NOMO-1 treated with dmso at 0.1 percent for 144 hours (cell line): ENCODE measurements around the gene TTYH3.
A peak's percentile ranks its signal among the peaks of the same experiment; 100 is the strongest.

ENCODE experiments used
- DNase-seq: peaks from one replicate; lab custom pipeline; 2025; ENCODE audit not compliant: unreplicated experiment; lab: John Stamatoyannopoulos, UW

Gene TTYH3

DNA sequence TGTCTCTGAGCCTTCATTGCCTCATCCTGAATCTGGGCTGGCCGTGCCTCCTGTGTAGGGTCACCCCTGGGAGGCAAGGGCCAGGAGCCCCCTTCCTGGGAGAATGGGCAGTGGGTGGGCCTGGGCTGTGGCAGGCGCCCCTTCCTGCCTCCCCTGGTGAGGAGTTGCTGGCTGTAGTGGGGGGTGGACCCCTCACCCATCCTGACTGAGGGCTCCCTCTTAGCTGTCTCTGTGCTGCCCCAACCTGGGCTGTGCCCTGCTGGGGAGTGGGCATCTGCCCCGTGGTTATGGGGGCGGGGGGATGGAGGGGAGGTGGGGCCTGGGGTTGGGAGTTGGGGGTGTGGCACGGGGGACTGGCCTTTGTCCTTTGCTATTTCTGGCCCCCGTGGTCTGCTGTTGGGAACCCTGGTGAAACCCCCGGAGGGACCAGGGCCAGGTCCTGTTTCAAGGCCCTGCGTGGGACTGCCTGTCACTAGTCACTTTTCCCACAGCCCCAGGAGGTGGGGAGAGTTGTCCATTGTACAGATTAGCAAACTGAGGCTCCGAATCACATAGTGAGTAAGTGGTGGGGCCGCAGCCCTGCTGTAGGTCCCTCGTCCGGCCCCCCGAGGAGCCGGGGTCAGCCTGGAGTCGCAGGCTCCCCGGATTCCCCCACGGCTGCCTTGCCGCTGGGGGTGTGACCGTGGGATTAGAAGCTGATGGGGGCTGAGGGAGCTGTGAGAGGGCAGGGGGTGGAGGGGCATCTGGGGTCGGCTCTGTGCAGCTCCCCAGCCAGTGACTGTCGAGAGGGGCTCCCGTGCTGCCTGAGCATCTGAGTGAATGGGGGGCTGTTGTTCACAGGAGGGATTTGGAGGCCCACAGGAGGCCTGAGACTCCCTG is 2.7 kb downstream of the TTYH3 start:
- no peak for DNase-seq

GRCh38 chr7:2635148-2635668 is 3.4 kb downstream of the TTYH3 start:
- DNase-seq, result no peak

DNA sequence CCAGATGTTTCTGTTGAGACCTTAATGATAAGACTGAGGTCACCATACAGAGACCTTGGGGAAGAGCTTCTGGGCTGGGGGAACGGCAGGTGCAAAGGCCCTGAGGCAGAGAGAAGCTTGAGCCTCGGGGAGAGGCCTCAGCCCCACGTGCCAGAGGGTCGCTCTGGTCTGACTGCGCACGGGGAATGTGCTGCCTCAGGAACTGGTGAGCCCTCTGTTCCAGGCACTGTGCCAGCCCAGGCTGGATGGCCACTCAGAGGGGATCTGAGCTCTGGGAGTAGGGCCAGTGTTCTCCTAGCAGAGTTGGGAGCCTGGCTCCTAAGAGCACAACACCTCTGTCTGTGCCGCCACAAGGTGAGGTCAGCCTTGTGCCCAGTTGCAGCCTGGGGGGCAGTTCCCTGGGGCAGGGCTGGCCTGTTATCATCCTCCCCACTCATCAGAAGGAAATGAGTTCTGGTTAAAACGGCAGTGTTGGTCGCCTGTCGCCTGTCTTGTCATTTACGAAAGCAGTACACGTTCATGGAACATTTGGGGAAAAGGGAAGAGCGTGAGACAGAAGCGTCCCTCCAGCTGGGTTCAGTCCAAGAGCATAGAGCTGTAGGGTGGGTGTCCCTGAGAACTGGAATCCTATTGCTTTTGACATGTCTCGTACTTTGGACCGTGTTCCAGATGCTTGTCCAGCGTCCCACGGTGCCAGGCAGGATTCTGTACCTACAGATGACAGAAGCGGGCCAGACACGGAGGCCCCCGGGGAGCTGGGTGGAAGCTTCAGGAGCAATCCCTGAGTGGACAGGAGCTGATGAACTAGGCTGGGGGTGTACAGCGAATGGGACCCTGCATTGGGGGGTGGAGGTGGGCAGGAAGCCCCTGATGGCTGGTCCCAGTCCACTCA is 4.3 kb downstream of the TTYH3 start:
- no peak for DNase-seq

DNA sequence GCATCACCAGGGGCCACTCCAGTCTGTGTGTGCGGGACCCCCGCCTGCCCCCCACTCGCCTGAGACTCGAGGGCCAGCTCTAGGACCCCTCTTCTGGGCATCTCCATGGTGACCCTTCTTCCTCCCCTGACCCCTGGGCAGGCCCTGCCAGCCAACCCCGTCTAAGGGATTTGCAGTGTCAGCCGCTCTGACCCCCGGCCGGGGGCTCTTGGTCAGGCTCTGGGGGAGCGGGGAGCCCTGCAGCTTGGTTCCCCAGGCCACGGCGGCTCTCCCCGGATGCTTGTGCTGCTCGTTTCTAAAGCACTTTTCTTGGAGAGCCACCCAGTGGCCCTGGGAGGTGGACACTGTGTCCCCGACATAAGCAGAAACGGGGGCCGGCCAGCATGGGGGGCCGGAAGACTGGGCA is 5.3 kb downstream of the TTYH3 start:
- no peak for DNase-seq

GRCh38 chr7:2637505-2638223 is 5.9 kb downstream of the TTYH3 start:
- peak; percentile 71 for DNase-seq

DNA sequence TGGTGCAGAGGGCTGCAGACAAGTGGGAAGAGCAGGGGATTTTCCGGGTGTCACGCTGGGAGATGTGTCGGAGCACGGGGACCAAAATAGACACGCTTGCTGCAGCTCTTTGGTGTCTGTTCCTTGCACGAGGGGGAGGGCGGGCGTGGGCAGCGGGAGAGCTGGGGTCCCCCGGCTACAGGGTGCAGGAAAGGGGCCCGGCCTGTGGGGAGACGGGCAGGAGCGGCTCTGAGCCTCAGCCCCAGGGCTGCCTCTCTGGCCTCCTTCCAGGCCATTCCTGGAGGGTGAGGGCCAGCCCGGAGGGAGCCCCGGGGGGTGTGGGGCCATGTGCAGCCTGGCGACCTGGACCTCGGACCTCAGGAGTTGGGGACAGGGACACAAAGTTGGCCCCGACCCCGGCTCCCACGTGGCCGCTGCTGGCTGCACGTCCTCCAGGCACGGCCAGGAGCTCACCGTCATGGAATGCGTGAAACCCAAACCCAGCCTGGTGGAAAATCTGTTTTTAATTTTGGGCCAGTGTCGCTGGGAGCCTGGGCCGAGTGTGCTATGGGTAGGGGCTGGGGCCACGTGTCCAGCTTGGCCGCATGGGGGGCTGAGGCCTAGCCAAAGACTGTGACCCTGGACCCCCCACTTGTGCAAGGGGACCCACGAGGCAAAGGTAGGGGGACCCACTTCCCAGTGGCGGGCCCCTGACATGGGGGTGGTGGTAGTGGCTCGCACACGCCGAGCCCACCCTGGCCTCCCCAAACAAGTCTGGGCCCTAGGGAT is 6.6 kb downstream of the TTYH3 start:
- DNase-seq, result no peak

- no peak for DNase-seq
Observed at GRCh38 chr7:2639181-2639681, 7.4 kb downstream of the TTYH3 start.

DNA sequence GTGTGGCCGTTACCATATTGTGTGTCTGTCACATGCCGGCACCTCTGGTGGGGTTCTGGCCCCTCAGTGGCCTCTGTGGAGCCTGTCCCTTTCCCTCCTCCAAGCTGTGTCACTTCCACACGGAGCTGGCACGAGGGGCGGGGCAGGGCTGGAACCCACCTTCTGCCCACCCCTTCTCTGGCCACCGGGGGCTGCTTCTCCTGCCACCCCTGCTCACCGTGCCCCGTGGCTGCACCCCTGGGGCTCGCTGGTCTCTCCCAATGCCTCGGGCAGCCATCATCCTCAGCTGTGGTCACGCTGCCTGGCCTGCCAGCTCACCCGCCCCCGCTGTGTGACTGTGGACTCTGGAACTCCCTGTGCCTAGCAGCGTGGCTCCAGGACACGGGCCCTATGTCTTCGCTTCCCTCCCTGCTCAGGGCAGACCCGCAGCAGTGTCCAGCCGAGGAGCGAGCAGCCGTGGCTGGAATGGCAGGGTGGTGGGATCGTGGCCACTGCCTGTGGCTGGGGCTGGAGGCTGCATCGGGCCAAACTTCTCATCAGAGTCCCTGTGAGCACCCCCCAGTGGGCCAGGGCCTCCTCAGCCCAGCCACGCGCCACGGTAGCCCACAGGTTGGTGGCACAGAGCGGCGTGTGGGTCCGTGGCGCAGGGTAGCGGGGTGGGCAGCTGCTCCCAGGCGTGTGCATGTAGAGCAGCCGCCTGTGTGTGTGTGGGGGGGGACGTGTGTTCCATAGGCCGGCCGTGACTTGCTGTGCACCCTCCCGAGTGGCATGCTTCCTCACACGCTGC is 8.1 kb downstream of the TTYH3 start:
- no peak for DNase-seq

- no peak for DNase-seq
Observed at GRCh38 chr7:2640482-2640830, 8.7 kb downstream of the TTYH3 start.

- DNase-seq, result no peak
Observed at GRCh38 chr7:2640846-2641316, 9.1 kb downstream of the TTYH3 start.

DNA sequence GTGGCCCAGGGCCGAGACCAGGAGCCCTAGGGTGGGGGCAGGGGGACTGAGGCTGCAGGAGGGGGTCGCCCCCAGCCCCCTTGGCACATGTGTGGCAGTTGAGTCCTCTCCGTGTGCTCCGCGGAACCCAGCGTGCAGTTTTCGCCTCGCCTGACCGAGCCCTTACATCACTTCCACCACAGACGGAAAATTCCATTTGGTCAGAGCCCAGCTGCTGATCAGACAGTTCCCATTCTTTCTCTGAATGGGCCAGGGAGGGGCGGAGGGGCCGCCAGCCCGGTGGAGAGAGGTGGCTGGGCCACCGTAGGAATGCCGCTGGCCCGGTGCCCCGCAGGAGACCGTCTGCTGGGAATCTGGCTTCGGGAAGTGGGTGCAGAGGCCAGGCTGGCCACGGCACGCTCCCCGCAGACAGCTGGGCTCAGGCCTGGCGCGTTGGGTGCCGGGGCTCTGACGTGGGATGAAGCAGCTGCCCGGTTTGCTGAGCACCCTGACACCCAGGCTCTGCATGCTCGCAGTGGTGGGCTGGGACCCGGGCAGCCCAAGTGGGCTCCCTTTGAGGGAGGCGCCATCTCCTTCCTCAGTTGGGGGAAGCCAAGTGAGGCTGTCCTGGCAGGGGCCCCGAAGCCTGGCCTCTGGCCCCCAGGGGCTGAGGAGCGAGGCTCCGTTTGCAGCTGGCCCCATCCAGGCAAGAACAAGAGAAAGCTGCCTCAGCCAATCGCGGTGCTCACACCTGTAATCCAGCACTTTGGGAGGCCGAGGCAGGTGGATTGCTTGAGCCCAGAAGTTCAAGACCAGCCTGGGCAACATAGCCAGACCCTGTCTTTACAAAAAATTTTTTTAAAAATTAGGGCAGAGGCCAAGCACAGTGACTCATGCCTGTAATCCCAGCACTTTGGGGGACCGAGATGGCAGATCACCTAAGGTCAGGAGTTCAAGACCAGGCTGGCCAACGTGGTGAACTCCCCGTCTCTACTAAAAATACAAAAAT is 9.9 kb downstream of the TTYH3 start:
- DNase-seq, result peak; percentile 42

- no peak for DNase-seq
Observed at GRCh38 chr7:2643386-2644219, 11.8 kb downstream of the TTYH3 start.

DNA sequence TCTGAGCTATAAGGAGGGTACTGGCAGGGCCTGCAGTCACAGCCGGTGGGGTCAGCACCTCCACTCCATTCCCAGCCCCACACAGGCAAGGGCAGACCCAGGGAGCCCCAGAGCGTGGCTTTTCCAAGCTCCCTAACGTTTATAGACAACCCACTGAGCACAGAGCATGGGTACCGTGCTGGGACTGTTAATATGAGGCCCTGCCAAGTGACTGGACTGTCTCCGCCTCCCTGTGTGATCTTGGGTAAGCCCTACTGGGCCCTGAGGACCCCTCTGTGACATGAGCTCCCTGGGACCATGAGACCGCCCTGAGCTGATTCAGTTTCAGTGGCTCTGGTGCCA is 12.4 kb downstream of the TTYH3 start:
- no peak for DNase-seq

DNA sequence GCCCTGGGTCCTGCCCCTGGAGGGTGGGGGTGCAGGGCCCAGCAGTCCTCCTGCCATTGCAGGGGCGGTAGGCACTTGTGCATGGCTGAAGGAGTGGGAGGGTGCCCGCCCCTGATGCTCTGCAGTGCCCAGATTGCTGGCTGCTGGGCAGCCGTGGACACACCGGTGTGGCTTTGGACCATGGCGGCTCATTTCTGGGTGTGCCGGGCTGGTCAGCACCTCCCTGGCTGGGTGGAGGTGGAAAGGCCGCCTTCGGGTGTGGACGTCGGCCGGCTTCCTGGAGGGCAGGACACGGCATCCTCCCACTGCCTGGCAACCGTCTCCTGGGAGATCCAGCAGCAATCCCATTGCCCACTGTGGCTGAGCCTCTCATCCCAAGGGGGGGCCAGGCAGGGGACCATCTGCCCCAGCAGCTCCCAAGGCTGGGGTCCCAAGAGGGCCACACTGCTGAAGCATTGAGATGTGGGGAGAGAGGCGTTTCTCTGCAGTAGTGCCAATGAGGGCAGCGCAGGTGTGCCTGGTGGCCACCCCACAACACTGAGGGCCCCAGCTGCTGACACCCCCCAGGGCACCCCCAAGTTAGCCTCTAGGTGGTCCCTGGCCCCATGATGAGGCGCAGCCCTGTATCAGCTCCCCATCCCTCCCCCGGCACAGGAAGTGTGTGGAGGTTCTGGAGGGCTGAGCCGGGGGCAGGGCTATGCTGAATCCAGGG is 12.9 kb downstream of the TTYH3 start:
- DNase-seq, result no peak

DNA sequence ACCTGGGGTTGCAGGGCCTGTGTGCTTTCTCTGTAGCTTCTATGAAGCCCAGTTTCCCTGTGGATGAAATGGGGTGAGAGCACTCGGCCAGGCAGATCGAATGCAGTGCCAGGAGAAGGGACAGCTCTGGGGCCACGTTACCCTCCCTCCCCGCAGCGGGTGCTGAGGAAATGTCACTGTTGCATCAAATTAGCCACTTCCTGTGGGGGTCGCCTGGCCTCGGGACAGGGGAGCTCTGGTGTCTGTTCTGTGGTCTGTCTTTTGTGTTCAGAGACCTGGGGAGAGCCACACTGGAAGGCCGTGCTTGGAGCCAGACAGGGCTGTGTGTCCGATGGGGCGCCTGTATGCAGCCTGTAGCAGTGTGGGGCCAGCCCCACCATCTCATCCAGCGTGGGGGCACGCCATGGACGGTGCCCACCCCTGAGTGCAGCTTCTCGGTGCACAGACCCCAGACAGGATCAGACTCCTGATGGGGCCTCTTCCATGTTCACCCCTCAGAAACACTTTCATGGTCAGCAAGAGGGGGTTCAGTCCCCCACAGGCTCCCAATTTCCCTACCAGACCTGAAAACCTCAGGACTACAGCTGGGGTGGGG is 13.6 kb downstream of the TTYH3 start:
- DNase-seq, result peak; percentile 90

- no peak for DNase-seq
Observed at GRCh38 chr7:2646336-2646679, 14.5 kb downstream of the TTYH3 start.
